ENCODE data around the gene ERCC1.

ERCC1 gene

GRCh38 chr19:45358213-45358792 lies 65.4 kb downstream of the ERCC1 start:
- no peak for DNase-seq

DNA sequence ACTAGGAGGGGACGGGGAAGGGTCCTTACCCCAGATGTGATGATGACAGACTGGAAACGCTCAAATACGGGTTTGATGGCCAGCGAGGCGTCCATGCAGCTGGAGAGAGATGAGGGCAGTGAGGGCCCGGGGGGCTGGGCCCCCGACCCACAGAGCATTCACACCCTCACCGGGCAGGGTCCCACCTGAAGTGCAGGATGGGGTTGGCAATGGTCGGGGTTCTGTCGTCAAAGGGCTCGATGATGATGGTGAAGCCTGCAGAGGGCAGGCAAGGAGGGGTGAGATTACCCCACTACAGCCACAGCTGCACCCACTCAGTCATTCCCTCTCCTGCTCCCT lies 66.3 kb downstream of the ERCC1 start:
- DNase-seq = no peak
